HEK293 (cell line): ENCODE results near the gene ZNF607.

Experiments
- ELK4 ChIP-seq: IDR thresholded peaks from 2 replicates; pipeline ENCODE4 v1.6.1; 2011; ENCODE audit warnings: mild to moderate bottlenecking, low read depth, low read length, borderline replicate concordance
- HOXC10 ChIP-seq: sonication (generic); formaldehyde crosslinking; IDR thresholded peaks from 2 replicates; pipeline ENCODE4 v1.8.1; 2023; ENCODE audit warnings: mild to moderate bottlenecking, missing genetic modification reagents
- HOXD13 ChIP-seq: sonication (generic); formaldehyde crosslinking; IDR thresholded peaks from 2 replicates; pipeline ENCODE4 v1.8.0; 2022; ENCODE audit warnings: missing genetic modification reagents, borderline replicate concordance
- KLF17 ChIP-seq: fragments of 450-650 bp; formaldehyde crosslinking; IDR thresholded peaks from 2 replicates; pipeline ENCODE4 v1.5.1; 2016; ENCODE audit warnings: missing biosample characterization, missing genetic modification characterization
- KLF8 ChIP-seq: fragments of 450-650 bp; formaldehyde crosslinking; IDR thresholded peaks from 2 replicates; pipeline ENCODE4 v1.5.1; 2016; ENCODE audit warnings: missing biosample characterization, missing genetic modification characterization
- YY1 ChIP-seq: fragments of 450-650 bp; formaldehyde crosslinking; IDR thresholded peaks from 2 replicates; pipeline ENCODE4 v1.5.1; 2018; ENCODE audit warnings: missing biosample characterization, missing genetic modification characterization
- ZBTB11 ChIP-seq: fragments of 450-650 bp; formaldehyde crosslinking; conservative IDR thresholded peaks from 2 replicates; pipeline ENCODE4 v1.5.1; 2016; ENCODE audit warnings: low read depth, missing biosample characterization, missing genetic modification characterization
- ZBTB26 ChIP-seq: fragments of 450-650 bp; formaldehyde crosslinking; optimal IDR thresholded peaks from 2 replicates; pipeline ENCODE3; 2016; ENCODE audit warnings: missing biosample characterization, mild to moderate bottlenecking, missing genetic modification characterization
- ZNF121 ChIP-seq: fragments of 450-650 bp; formaldehyde crosslinking; IDR thresholded peaks from 2 replicates; pipeline ENCODE4 v1.5.1; 2016; ENCODE audit warnings: missing biosample characterization, missing genetic modification characterization
- ZNF157 ChIP-seq: fragments of 450-650 bp; formaldehyde crosslinking; IDR thresholded peaks from 2 replicates; pipeline ENCODE4 v1.5.1; 2016; ENCODE audit warnings: missing biosample characterization, missing genetic modification characterization
- ZNF18 ChIP-seq: fragments of 450-650 bp; formaldehyde crosslinking; IDR thresholded peaks from 2 replicates; pipeline ENCODE4 v1.5.1; 2016; ENCODE audit warnings: missing biosample characterization, missing genetic modification characterization
- ZNF239 ChIP-seq: fragments of 450-650 bp; formaldehyde crosslinking; IDR thresholded peaks from 2 replicates; pipeline ENCODE4 v1.5.1; 2016; ENCODE audit warnings: missing biosample characterization, missing genetic modification characterization
- ZNF280D ChIP-seq: fragments of 450-650 bp; formaldehyde crosslinking; IDR thresholded peaks from 2 replicates; pipeline ENCODE4 v1.5.1; 2016; ENCODE audit warnings: missing biosample characterization, missing genetic modification characterization
- ZNF335 ChIP-seq: fragments of 450-650 bp; formaldehyde crosslinking; conservative IDR thresholded peaks from 2 replicates; pipeline ENCODE4 v1.5.1; 2016; ENCODE audit warnings: missing biosample characterization, missing genetic modification characterization
- ZNF404 ChIP-seq: fragments of 450-650 bp; formaldehyde crosslinking; IDR thresholded peaks from 2 replicates; pipeline ENCODE4 v1.5.1; 2017; ENCODE audit warnings: missing biosample characterization, missing genetic modification characterization
- ZNF449 ChIP-seq: fragments of 450-650 bp; formaldehyde crosslinking; IDR thresholded peaks from 2 replicates; pipeline ENCODE4 v1.5.1; 2017; ENCODE audit warnings: missing biosample characterization, mild to moderate bottlenecking, missing genetic modification characterization, moderate library complexity
- ZNF660 ChIP-seq: fragments of 450-650 bp; IDR thresholded peaks from 2 replicates; pipeline ENCODE4 v1.5.1; 2018; ENCODE audit warnings: missing biosample characterization, mild to moderate bottlenecking, missing genetic modification characterization
- ZNF677 ChIP-seq: fragments of 450-650 bp; IDR thresholded peaks from 2 replicates; pipeline ENCODE4 v1.5.0; 2018; ENCODE audit warnings: missing biosample characterization, mild to moderate bottlenecking, missing genetic modification characterization, moderate library complexity
- ZNF76 ChIP-seq: fragments of 450-650 bp; formaldehyde crosslinking; IDR thresholded peaks from 2 replicates; pipeline ENCODE4; 2016; ENCODE audit warnings: low read depth, missing biosample characterization, missing genetic modification characterization, borderline replicate concordance
- ZNF768 ChIP-seq: fragments of 450-650 bp; formaldehyde crosslinking; IDR thresholded peaks from 2 replicates; pipeline ENCODE4 v1.5.1; 2018; ENCODE audit warnings: missing biosample characterization, mild to moderate bottlenecking, missing genetic modification characterization
- ZNF792 ChIP-seq: fragments of 450-650 bp; formaldehyde crosslinking; IDR thresholded peaks from 2 replicates; pipeline ENCODE4 v1.5.1; 2016; ENCODE audit warnings: missing biosample characterization, missing genetic modification characterization
- ZNF830 ChIP-seq: fragments of 450-650 bp; IDR thresholded peaks from 2 replicates; pipeline ENCODE4 v1.5.0; 2018; ENCODE audit warnings: missing biosample characterization, missing genetic modification characterization, low read depth, mild to moderate bottlenecking, moderate library complexity
- ZSCAN4 ChIP-seq: fragments of 450-650 bp; formaldehyde crosslinking; IDR thresholded peaks from 2 replicates; pipeline ENCODE4 v1.5.1; 2017; ENCODE audit warnings: missing biosample characterization, missing genetic modification characterization

ZNF607 gene

GRCh38 chr19:37655301-37655688 is 64.3 kb downstream of the ZNF607 start, which contains the start of gene ZFP30 (continued):
- TF ChIP-seq ZNF677 (tag by site-specific recombination) (no peak), YY1 (tag by site-specific recombination) (peak; percentile 64; the same call in 1 of the 2 replicates), ZNF449 (tag by site-specific recombination) (0 out of 2 replicates have a peak, but pooled peaks have one; percentile 37), ZNF660 (tag by site-specific recombination) (peak; percentile 83; the same call in 1 of the 2 replicates), KLF17 (tag by site-specific recombination) (peak; percentile 64; the same call in 1 of the 2 replicates), ZNF830 (no peak), ZNF768 (tag by site-specific recombination) (no peak), ZNF121 (tag by site-specific recombination) (no peak), ZNF404 (tag by site-specific recombination) (no peak), ZNF280D (tag by site-specific recombination) (0 out of 2 replicates have a peak, but pooled peaks have one; percentile 2), ZNF18 (tag by site-specific recombination) (0 out of 2 replicates have a peak, but pooled peaks have one; percentile 15), ZNF157 (0 out of 2 replicates have a peak, but pooled peaks have one; percentile 4), ZNF792 (tag by site-specific recombination) (0 out of 2 replicates have a peak, but pooled peaks have one; percentile 12), ZSCAN4 (peak; percentile 60), HOXC10 (CRISPR knock-in tag) (no peak), ZNF335 (tag by site-specific recombination) (no peak), ZNF76 (tag by site-specific recombination) (no peak), ZNF239 (tag by site-specific recombination) (0 out of 2 replicates have a peak, but pooled peaks have one; percentile 0), ZBTB26 (tag by site-specific recombination) (peak; percentile 95), HOXD13 (no peak), ELK4 (no peak), KLF8 (tag by site-specific recombination) (0 out of 2 replicates have a peak, but pooled peaks have one; percentile 68), ZBTB11 (0 out of 2 replicates have a peak, but pooled peaks have one; percentile 9)
